ENCODE measurements around the gene ZNF384.

The ZNF384 gene

DNA sequence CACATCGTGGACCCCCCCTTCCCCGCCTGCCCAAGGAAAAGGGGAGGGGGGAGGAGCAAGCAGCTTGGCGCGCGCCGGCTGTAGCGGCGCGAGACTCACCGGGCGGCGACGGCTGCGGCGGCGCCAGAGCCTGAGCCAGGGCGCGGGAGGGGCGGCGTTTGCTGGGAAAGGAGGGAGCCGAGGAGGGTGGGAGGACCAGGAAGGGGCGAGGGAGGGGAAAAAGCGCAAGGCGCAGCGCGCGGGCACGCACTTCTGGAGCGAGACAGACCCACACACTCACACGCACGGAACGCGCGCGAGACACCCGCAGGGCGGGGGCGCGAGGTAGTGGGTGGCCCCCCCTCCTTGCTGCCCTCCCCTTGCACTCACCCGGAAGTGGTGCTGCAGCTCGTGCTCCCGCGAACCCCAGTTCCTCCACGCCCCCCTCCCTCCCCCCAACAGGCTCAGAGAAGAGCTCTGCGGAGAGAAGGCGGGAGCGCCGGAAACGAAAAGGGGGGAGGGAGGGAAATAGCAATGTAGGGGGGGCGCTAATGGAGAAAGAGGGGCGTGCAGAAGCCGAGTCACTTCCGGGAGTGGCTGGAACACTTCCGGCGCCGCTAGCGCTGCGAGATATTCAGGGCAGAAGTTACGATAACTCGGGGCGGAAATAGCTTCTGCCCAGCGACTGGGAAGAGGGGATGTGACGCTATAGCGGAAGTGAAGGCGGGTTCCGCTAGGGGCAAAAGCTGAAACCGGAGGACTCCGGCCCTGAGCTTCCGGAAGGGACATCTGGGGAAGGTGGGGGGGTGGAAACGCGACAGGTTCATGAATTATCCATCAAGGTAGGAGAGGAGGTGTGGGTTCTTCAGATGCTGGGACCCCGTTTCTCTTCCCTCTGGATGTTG is at the start of gene ZNF384 (continued):
- TF ChIP-seq, protein P1, sequence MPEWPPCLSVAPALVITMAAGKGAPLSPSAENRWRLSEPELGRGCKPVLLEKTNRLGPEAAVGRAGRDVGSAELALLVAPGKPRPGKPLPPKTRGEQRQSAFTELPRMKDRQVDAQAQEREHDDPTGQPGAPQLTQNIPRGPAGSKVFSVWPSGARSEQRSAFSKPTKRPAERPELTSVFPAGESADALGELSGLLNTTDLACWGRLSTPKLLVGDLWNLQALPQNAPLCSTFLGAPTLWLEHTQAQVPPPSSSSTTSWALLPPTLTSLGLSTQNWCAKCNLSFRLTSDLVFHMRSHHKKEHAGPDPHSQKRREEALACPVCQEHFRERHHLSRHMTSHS (tag by site-specific recombination; IDR thresholded peaks at IDR 0.05) = no peak
- TF ChIP-seq ZNF211 (tag by site-specific recombination; IDR thresholded peaks at IDR 0.05; ENCODE audit: low read depth) = no peak
- TF ChIP-seq BCL11A (tag by site-specific recombination; IDR thresholded peaks at IDR 0.05; ENCODE audit: low read depth) = no peak
- TF ChIP-seq ZNF510 (tag by site-specific recombination; IDR thresholded peaks at IDR 0.05; ENCODE audit: insufficient replicate concordance) = no peak
- no peak for TF ChIP-seq ZNF664 (tag by site-specific recombination; IDR thresholded peaks at IDR 0.05)
- TF ChIP-seq, protein P2, sequence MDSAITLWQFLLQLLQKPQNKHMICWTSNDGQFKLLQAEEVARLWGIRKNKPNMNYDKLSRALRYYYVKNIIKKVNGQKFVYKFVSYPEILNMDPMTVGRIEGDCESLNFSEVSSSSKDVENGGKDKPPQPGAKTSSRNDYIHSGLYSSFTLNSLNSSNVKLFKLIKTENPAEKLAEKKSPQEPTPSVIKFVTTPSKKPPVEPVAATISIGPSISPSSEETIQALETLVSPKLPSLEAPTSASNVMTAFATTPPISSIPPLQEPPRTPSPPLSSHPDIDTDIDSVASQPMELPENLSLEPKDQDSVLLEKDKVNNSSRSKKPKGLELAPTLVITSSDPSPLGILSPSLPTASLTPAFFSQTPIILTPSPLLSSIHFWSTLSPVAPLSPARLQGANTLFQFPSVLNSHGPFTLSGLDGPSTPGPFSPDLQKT (IDR thresholded peaks at IDR 0.05; ENCODE audit: borderline replicate concordance, low read depth, low read length) = peak; percentile 86
- TF ChIP-seq ZNF214 (tag by site-specific recombination; IDR thresholded peaks at IDR 0.05; ENCODE audit: borderline replicate concordance) = no peak
- TF ChIP-seq ZBTB17 (tag by site-specific recombination; IDR thresholded peaks at IDR 0.05) = peak; percentile 87
- TF ChIP-seq, protein P3, sequence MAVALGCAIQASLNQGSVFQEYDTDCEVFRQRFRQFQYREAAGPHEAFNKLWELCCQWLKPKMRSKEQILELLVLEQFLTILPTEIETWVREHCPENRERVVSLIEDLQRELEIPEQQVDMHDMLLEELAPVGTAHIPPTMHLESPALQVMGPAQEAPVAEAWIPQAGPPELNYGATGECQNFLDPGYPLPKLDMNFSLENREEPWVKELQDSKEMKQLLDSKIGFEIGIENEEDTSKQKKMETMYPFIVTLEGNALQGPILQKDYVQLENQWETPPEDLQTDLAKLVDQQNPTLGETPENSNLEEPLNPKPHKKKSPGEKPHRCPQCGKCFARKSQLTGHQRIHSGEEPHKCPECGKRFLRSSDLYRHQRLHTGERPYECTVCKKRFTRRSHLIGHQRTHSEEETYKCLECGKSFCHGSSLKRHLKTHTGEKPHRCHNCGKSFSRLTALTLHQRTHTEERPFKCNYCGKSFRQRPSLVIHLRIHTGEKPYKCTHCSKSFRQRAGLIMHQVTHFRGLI (tag by site-specific recombination; IDR thresholded peaks at IDR 0.05) = peak; percentile 48; the same call in 1 of the 2 replicates
- peak; percentile 88 for TF ChIP-seq ZNF341 (tag by site-specific recombination; IDR thresholded peaks at IDR 0.05; ENCODE audit: low read depth)
- TF ChIP-seq KLF1 (tag by site-specific recombination; IDR thresholded peaks at IDR 0.05) = peak; percentile 80; the same call in 1 of the 2 replicates
- TF ChIP-seq, protein P4, sequence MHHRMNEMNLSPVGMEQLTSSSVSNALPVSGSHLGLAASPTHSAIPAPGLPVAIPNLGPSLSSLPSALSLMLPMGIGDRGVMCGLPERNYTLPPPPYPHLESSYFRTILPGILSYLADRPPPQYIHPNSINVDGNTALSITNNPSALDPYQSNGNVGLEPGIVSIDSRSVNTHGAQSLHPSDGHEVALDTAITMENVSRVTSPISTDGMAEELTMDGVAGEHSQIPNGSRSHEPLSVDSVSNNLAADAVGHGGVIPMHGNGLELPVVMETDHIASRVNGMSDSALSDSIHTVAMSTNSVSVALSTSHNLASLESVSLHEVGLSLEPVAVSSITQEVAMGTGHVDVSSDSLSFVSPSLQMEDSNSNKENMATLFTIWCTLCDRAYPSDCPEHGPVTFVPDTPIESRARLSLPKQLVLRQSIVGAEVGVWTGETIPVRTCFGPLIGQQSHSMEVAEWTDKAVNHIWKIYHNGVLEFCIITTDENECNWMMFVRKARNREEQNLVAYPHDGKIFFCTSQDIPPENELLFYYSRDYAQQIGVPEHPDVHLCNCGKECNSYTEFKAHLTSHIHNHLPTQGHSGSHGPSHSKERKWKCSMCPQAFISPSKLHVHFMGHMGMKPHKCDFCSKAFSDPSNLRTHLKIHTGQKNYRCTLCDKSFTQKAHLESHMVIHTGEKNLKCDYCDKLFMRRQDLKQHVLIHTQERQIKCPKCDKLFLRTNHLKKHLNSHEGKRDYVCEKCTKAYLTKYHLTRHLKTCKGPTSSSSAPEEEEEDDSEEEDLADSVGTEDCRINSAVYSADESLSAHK (tag by site-specific recombination; IDR thresholded peaks at IDR 0.05) = 0 out of 2 replicates have a peak, but pooled peaks have one; percentile 20
- no peak for TF ChIP-seq HOXD13 (CRISPR knock-in tag; IDR thresholded peaks at IDR 0.05; ENCODE audit: borderline replicate concordance)
- peak; percentile 93 for TF ChIP-seq ZNF610 (tag by site-specific recombination; IDR thresholded peaks at IDR 0.05; ENCODE audit: borderline replicate concordance)
- no peak for TF ChIP-seq ZNF777 (tag by site-specific recombination; IDR thresholded peaks at IDR 0.05; ENCODE audit: borderline replicate concordance)
- TF ChIP-seq ZNF146 (tag by site-specific recombination; IDR thresholded peaks at IDR 0.05) = peak; percentile 4; the same call in 1 of the 2 replicates
- TF ChIP-seq ZNF354C (tag by site-specific recombination; IDR thresholded peaks at IDR 0.05; ENCODE audit: borderline replicate concordance, low read depth) = no peak
- peak; percentile 90 for TF ChIP-seq ZNF324 (tag by site-specific recombination; IDR thresholded peaks at IDR 0.05)
- no peak for TF ChIP-seq HOXA7 (CRISPR knock-in tag; IDR thresholded peaks at IDR 0.05; ENCODE audit: borderline replicate concordance)
- TF ChIP-seq, protein P5, sequence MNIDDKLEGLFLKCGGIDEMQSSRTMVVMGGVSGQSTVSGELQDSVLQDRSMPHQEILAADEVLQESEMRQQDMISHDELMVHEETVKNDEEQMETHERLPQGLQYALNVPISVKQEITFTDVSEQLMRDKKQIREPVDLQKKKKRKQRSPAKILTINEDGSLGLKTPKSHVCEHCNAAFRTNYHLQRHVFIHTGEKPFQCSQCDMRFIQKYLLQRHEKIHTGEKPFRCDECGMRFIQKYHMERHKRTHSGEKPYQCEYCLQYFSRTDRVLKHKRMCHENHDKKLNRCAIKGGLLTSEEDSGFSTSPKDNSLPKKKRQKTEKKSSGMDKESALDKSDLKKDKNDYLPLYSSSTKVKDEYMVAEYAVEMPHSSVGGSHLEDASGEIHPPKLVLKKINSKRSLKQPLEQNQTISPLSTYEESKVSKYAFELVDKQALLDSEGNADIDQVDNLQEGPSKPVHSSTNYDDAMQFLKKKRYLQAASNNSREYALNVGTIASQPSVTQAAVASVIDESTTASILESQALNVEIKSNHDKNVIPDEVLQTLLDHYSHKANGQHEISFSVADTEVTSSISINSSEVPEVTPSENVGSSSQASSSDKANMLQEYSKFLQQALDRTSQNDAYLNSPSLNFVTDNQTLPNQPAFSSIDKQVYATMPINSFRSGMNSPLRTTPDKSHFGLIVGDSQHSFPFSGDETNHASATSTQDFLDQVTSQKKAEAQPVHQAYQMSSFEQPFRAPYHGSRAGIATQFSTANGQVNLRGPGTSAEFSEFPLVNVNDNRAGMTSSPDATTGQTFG (tag by site-specific recombination; IDR thresholded peaks at IDR 0.05; ENCODE audit: borderline replicate concordance) = no peak
- no peak for TF ChIP-seq ZNF776 (tag by site-specific recombination; IDR thresholded peaks at IDR 0.05; ENCODE audit: borderline replicate concordance)
- peak; percentile 43 for TF ChIP-seq ZFP69B (tag by site-specific recombination; IDR thresholded peaks at IDR 0.05)
- peak; percentile 72; the same call in 1 of the 2 replicates for TF ChIP-seq YY1 (tag by site-specific recombination; IDR thresholded peaks at IDR 0.05)
- TF ChIP-seq ZNF555 (tag by site-specific recombination; conservative IDR thresholded peaks at IDR 0.05) = no peak
- no peak for TF ChIP-seq ZNF175 (tag by site-specific recombination; IDR thresholded peaks at IDR 0.05)
- no peak for TF ChIP-seq TRIM28 (IDR thresholded peaks at IDR 0.05; ENCODE audit: borderline replicate concordance, low read length)
- no peak for TF ChIP-seq ZNF529 (tag by site-specific recombination; IDR thresholded peaks at IDR 0.05; ENCODE audit: insufficient replicate concordance)
- peak; percentile 64; the same call in 1 of the 2 replicates for TF ChIP-seq ZNF391 (tag by site-specific recombination; IDR thresholded peaks at IDR 0.05; ENCODE audit: borderline replicate concordance, low read depth)
